Naive thymus-derived CD8-positive, alpha-beta T cell (primary cell): Measurements from ENCODE around the gene PTPRZ1. TPM values are rescaled to one million over a fixed set of nuclear protein-coding genes. Genes with fewer than 3 reads are reported as not detected.

ENCODE experiments used
- ATAC-seq, 2 donors: fragments of 150-1000 bp; cut with Tn5 transposase in 1 of 2; sonication (Bioruptor Pico), chemical (Tn5 transposase) in 1 of 2; 1 replicate in 1 of 2; 2 replicates in 1 of 2; pipeline ENCODE4 v1.10.0; 2021; ENCODE audit warnings: mild to moderate bottlenecking in 2 of 2, moderate library complexity in 2 of 2
- POLR2A ChIA-PET: fragments of 350-600 bp; sonication (Branson Sonifier 250); formaldehyde crosslinking; loops from one replicate; lab custom pipeline; 2021; ENCODE audit warnings: antibody characterized with exemption; lab: Charles Lee
- DNase-seq, 10 donors: peaks; one replicate each; pipeline versions ENCODE4 v3.0.0 to v3.0.0-alpha.2; 2020 to 2022
- H3K27ac Mint-ChIP-seq, 10 donors: one replicate each; pipeline ENCODE4 v1.8.0; 2020 to 2022; ENCODE audit warnings: mild to moderate bottlenecking in 10 of 10, mixed read lengths in 10 of 10, moderate library complexity in 4 of 10, inconsistent platforms in 1 of 10
- H3K27me3 Mint-ChIP-seq, 5 donors: one replicate each; pipeline ENCODE4 v1.8.0; 2021 to 2022; ENCODE audit warnings: mixed read lengths in 5 of 5
- H3K36me3 Mint-ChIP-seq, 3 donors: one replicate each; pipeline ENCODE4 v1.8.0; 2020 to 2022; ENCODE audit warnings: mixed read lengths in 3 of 3, mild to moderate bottlenecking in 2 of 3, inconsistent platforms in 1 of 3
- H3K4me1 Mint-ChIP-seq, 4 donors: one replicate each; pipeline ENCODE4 v1.8.0; 2021 to 2022; ENCODE audit warnings: mixed read lengths in 4 of 4
- H3K4me3 Mint-ChIP-seq, 10 donors: one replicate each; pipeline ENCODE4 v1.8.0; 2020 to 2022; ENCODE audit warnings: mild to moderate bottlenecking in 10 of 10, mixed read lengths in 10 of 10, moderate library complexity in 6 of 10, inconsistent platforms in 1 of 10
- H3K9me3 Mint-ChIP-seq, 9 donors: one replicate each; pipeline ENCODE4 v1.8.0; 2020 to 2022; ENCODE audit warnings: mixed read lengths in 9 of 9, mild to moderate bottlenecking in 3 of 9, inconsistent platforms in 1 of 9, moderate library complexity in 1 of 9
- polyA plus RNA-seq, 3 donors: library from polyadenylated mRNA; unstranded; fragments of 300-500 nt; fragmentation: Illumina TruSeq; gene quantifications; one replicate each; pipeline ENCODE4 v1.2.3, GENCODE V29; 2021
- total RNA-seq, 8 experiments: library from RNA in 2 of 8; stranded (reverse) in 2 of 8; gene quantifications; one replicate each; pipeline ENCODE4 v1.2.3 and lab custom pipeline; 2021 to 2026

The PTPRZ1 gene
- total and polyA plus RNA-seq, 5 experiments from 2014 or later, result not detected

DNA sequence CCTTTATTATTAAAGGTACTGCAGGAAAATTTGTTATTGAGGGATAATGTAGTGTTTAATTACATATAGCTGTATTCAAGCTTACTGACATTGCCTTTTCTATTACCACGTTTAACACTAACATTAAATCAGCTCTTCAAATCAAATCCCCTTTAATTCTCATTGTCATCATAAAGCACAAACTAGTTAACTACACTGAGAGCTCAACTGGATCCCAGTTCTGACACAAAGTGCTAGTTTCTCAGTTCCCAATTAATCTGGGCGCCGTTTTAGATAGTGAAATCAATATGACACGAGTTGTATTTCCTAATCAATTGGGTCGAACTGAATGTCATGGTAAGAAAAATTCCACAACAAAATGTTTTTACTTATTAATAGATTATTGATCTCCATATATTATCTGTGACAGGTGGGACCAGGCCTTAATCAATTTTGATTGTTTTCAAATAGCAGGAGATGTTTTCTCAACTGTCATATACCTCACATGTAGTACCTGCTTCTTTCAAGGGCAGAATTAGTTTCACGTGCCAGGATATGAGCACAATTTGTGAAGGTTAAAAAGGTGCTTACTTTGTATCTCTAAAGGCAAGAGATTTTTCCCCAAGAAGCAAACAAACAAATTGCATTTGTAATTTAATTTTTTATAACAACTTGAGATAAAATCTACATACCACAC, 200.1 kb downstream of the PTPRZ1 start:
- POLR2A ChIA-PET, result no interaction called here
- DNase-seq (no peak), ATAC-seq (no peak)
- H3K27ac Mint-ChIP-seq, result no peak overlapping the region
- H3K9me3 Mint-ChIP-seq, result peaks cover 0 to 15% (median 2%) of the 10 kb centered on the region in 9 donors
- H3K36me3 Mint-ChIP-seq, result peaks cover 0 to 25% (median 8%) of the 10 kb centered on the region in 3 donors
- no peaks in the 10 kb centered on the region for H3K4me1 Mint-ChIP-seq
- H3K4me3 Mint-ChIP-seq, result no peak overlapping the region
- H3K27me3 Mint-ChIP-seq, result no peaks in the 10 kb centered on the region

DNA sequence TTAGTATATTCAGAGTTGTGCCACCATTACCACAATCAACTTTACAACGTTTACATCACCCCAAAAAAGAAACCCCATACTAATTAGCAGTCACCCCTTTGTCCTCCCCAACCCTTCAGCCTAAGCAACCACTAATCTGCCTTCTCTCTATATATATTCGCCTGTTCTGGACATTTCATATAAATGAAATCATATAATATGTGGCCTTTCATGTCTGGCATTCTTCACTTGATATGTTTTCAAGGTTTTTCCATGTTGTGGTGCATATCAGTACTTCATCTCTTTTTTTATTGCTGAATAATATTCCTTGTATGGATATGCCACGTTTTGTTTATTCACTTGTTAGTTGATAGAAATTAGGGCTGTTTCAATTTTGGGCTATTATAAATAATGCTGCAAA, 200.7 kb downstream of the PTPRZ1 start:
- Mint-ChIP-seq H3K9me3 (peaks cover 0 to 15% (median 2%) of the 10 kb centered on the region in 9 donors), H3K27me3 (no peaks in the 10 kb centered on the region), H3K4me3 (no peak overlapping the region), H3K4me1 (no peaks in the 10 kb centered on the region), H3K27ac (no peak overlapping the region), H3K36me3 (peaks cover 3 to 28% (median 9%) of the 10 kb centered on the region in 3 donors)
- POLR2A ChIA-PET, result no interaction called here
- DNase-seq (no peak), ATAC-seq (no peak)

DNA sequence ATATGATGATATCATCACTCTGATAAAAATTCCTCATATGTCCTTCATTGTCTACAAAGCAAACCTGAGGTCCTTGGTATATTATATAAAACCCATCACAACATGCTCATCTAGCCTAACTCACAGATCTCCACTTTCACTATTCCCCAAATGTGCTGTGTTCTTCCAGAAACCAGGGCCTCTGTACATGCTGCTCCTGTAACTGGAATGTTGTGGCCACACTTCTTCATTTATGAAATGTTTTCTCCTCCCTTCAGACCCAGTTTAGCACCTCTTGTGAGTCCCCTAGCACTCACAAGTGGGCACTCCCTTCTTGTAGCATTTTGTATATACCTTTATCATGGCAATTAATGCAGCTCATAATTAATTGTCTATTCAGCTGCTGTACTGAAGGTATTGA, 209.2 kb downstream of the PTPRZ1 start:
- peaks cover 0 to 6% (median 0%) of the 10 kb centered on the region in 9 donors for H3K9me3 Mint-ChIP-seq
- H3K4me1 Mint-ChIP-seq, result no peaks in the 10 kb centered on the region
- H3K4me3 Mint-ChIP-seq, result no peak overlapping the region
- no peak overlapping the region for H3K27ac Mint-ChIP-seq
- ATAC-seq (no peak), DNase-seq (no peak)
- H3K27me3 Mint-ChIP-seq, result no peaks in the 10 kb centered on the region
- POLR2A ChIA-PET, result no interaction called here
- H3K36me3 Mint-ChIP-seq, result peaks cover 5 to 26% (median 9%) of the 10 kb centered on the region in 3 donors

DNA sequence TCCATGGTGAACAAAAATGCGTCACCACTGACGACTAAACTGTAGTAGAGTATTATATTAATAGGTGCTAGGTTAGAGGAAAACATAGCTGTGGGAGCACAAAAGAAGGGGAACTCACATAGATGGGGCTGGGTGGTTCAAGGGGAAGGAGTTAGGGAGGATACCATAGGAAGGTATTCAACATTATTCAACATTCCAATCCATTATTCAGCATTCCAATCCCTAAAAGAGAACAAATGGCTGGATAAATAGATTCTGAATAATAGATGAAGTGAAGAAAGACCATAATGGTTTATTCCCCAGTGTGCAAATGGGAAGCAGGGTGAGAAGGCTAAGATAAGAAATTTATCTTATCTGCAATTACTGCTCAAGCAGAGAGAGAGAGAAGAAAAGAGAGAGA, 209.7 kb downstream of the PTPRZ1 start:
- Mint-ChIP-seq H3K27me3 (no peaks in the 10 kb centered on the region), H3K9me3 (peaks cover 0 to 4% (median 0%) of the 10 kb centered on the region in 9 donors), H3K27ac (no peak overlapping the region), H3K4me1 (no peaks in the 10 kb centered on the region), H3K4me3 (no peak overlapping the region), H3K36me3 (peaks cover 5 to 21% (median 9%) of the 10 kb centered on the region in 3 donors)
- POLR2A ChIA-PET, result no interaction called here
- ATAC-seq (no peak), DNase-seq (no peak)

DNA sequence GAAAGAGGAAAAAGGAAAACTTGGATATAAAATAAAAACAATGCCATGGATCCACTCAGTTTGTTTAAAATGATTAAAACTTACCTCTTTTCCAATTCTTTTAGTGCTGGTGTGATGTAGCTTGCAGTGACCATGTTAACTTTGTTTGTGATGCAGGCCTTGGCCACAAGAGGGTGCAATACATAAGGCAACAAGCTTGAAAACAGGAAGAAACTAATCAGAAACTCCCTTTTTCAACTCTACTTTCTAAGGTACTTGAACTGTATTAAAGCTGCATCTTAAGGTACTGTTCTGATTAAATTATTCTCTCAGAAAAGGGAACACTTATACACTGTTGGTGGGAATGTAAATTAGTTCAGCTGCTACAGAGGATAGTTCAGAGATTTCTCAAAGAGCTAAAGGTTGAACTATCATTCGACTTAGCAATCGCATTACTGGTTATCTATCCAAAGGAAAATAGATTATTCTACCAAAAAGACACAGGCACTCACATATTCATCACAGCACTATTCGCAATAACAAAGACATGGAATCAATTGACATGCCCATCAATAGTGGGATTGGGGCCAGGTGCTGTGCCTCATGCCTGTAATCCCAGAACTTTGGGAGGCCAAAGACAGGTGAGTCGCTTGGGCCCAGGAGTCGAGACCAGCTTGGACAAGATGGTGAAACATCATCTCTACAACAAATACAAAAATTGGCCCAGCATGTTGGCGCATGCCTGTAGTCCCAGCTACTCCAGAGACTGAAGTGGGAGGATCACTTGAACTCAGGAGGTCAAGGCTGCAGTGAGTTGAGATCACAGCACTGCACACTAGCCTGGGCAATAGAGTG, 220.2 kb downstream of the PTPRZ1 start:
- peak overlapping the region in 1 of 10 donors; percentile 11 for H3K27ac Mint-ChIP-seq
- H3K9me3 Mint-ChIP-seq, result no peaks in the 10 kb centered on the region
- peaks cover 0 to 3% (median 0%) of the 10 kb centered on the region in 4 donors for H3K4me1 Mint-ChIP-seq
- H3K4me3 Mint-ChIP-seq, result no peak overlapping the region
- H3K36me3 Mint-ChIP-seq, result no peaks in the 10 kb centered on the region
- ATAC-seq, result peak in 1 of 2 donors; percentile 40
- DNase-seq, result peak in 8 of 10 donors; percentile 9 to 67 (median 34)
- H3K27me3 Mint-ChIP-seq, result no peaks in the 10 kb centered on the region
- POLR2A ChIA-PET, result no interaction called here

DNA sequence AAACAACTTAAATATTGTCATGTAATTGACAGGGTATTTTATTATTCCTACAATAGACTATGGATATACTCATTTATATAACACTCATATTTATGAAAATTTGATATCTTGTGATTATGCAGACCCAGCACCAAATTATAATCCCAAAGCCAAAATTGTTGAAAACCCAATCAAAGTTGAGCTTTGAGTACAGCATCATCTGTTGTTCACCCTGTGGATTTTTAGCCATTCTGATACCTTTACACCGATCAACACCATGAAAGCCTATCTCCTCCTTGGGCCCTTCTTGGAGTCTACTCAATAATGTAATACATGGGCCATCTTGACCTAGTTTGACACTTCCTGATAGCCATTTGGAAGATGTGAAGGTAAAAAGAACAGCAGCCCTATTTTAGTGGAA, 221.6 kb downstream of the PTPRZ1 start:
- Mint-ChIP-seq H3K27me3 (no peaks in the 10 kb centered on the region), H3K36me3 (no peaks in the 10 kb centered on the region), H3K27ac (no peak overlapping the region), H3K4me1 (peaks cover 0 to 3% (median 0%) of the 10 kb centered on the region in 4 donors), H3K4me3 (no peak overlapping the region), H3K9me3 (no peaks in the 10 kb centered on the region)
- DNase-seq, result no peak
- POLR2A ChIA-PET, result no interaction called here
- no peak for ATAC-seq

DNA sequence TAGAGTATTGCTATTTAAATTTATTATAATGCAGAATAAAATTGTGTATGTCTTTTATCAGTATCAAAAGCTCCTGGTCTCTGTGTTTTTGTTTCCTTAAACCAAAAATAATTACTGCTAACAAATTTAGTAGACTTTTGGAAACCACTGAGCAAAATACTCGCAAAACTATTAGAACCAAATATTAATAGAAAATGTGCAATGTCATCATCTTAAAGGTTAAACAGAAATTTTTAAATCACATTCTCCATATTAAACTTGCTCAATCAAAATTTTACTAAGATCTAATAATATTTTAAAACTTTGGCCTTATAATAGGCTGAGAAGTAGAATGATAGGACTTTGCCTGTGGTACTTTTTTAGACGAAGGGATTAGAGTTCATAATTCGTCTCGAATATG, 222.7 kb downstream of the PTPRZ1 start:
- no peak overlapping the region for H3K4me3 Mint-ChIP-seq
- no peak overlapping the region for H3K27ac Mint-ChIP-seq

DNA sequence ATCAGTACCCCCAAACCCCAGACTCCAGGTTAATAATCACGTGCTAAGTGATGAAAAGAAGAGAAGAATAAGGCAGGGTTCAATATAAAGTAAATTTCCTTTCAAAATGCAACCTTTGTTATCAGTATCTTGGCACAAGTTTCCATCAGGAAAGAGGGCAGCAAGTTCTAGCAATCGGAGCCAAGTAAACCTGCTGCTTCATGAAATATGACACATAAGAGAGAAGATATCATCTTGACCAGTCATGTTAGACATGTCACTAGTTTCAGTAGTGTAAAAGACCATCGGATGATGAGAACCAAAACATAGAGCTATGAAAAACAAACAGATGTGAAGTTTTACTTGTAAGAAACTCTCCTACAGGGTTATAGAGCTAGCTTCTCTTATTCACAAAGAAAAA, 227.1 kb downstream of the PTPRZ1 start:
- H3K27me3 Mint-ChIP-seq, result no peaks in the 10 kb centered on the region
- peaks cover 9 to 35% (median 27%) of the 10 kb centered on the region in 9 donors for H3K9me3 Mint-ChIP-seq
- ATAC-seq (no peak), DNase-seq (no peak)
- H3K36me3 Mint-ChIP-seq, result peaks cover 3 to 32% (median 28%) of the 10 kb centered on the region in 3 donors
- H3K4me1 Mint-ChIP-seq, result no peaks in the 10 kb centered on the region
- POLR2A ChIA-PET, result no interaction called here
- H3K27ac Mint-ChIP-seq, result no peak overlapping the region
- no peak overlapping the region for H3K4me3 Mint-ChIP-seq

More for the DNA sequence above, 222.7 kb downstream of the PTPRZ1 start:
- peaks cover 0 to 6% (median 5%) of the 10 kb centered on the region in 3 donors for H3K36me3 Mint-ChIP-seq
- POLR2A ChIA-PET, result no interaction called here
- H3K4me1 Mint-ChIP-seq, result peaks cover 0 to 3% (median 0%) of the 10 kb centered on the region in 4 donors
- DNase-seq (no peak), ATAC-seq (no peak)
- H3K9me3 Mint-ChIP-seq, result peaks cover 0 to 6% (median 0%) of the 10 kb centered on the region in 9 donors
- H3K27me3 Mint-ChIP-seq, result no peaks in the 10 kb centered on the region

DNA sequence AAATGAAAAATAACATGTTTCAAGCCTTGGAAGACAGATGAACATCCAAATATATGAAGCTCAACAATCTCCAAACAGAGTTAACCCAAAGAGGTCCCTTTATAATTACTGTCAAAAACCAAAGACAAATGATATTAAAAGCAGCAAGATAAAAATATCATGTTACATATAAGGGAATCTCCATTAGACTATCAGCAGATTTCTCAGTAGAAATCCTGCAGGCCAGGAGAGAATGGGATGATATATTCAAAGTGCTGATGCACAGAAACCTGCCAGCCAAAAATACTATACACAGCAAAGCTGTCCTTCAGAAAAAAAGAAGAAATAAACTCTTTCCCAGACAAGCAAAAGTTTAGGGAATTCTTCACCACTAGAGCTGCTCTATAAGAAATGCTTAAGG, 230.1 kb downstream of the PTPRZ1 start:
- DNase-seq, result no peak
- ATAC-seq, result no peak
- Mint-ChIP-seq H3K4me1 (no peaks in the 10 kb centered on the region), H3K4me3 (no peak overlapping the region), H3K27me3 (no peaks in the 10 kb centered on the region), H3K9me3 (peaks cover 15 to 65% (median 44%) of the 10 kb centered on the region in 9 donors), H3K36me3 (peaks cover 6 to 56% (median 44%) of the 10 kb centered on the region in 3 donors), H3K27ac (no peak overlapping the region)
- POLR2A ChIA-PET, result no interaction called here
